ENCODE data around the gene CEP72. TPM values are rescaled to one million over a fixed set of nuclear protein-coding genes. Genes with fewer than 3 reads are reported as not detected.

CEP72 gene
- total and polyA plus RNA-seq, 2 donors (not counting 1 experiment from before 2014, with no cell fraction given), result 7.7 to 32.9 TPM

DNA sequence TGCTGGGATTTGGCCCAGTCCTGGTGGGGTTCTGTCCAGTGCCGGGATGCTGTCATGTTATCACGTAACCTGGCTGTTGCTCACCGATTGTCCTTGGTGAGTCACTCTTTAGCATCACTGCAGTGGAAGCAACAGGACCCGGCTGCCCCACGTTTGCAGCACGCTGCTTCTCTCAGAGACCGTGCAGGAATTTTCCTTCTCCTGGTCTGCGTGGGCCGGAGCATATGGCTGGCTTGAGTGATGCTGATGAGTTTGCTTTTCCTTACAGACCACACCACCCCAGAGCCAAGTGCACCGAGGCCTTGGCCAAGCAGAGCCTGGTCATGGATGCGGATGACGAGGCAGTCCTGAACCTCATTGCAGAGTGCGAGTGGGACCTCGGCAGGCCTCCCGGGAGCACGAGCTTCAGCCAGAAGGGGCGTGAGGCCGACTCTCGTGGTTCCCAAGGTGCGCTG lies 21.4 kb downstream of the CEP72 start:
- H2AFZ ChIP-seq (ENCODE audit: insufficient read depth, low read depth, low read length, poor library complexity, severe bottlenecking), result no peak overlapping the region
- H3K9me3 ChIP-seq (ENCODE audit: control extremely low read depth in 1 of 3, control insufficient read depth in 2 of 3, insufficient read depth in 1 of 3, low read length in 2 of 3), result peaks cover 0 to 11% (median 0%) of the 10 kb centered on the region in 3 donors
- H3K9ac ChIP-seq (ENCODE audit: low read length), result no peak overlapping the region
- H4K20me1 ChIP-seq (ENCODE audit: control insufficient read depth, insufficient read depth, low read length, poor library complexity, severe bottlenecking), result no peaks in the 10 kb centered on the region
- no peak overlapping the region for H3K27ac ChIP-seq (ENCODE audit: low read length in 2 of 2)
- H3K4me3 ChIP-seq (ENCODE audit: control extremely low read depth in 1 of 5, extremely low read depth in 1 of 5, insufficient read depth in 1 of 5, low read depth in 2 of 5, low read length in 4 of 5), result no peak overlapping the region
- no peaks in the 10 kb centered on the region for H3K9me3 Mint-ChIP-seq (ENCODE audit: insufficient read depth)
- no peak for ATAC-seq (ENCODE audit: low read depth)
- no peak overlapping the region for H3K4me2 ChIP-seq (replicated peaks; ENCODE audit: low read depth, low read length, poor library complexity, severe bottlenecking)
- no peaks in the 10 kb centered on the region for H3K27me3 Mint-ChIP-seq
- H3K79me2 ChIP-seq (ENCODE audit: control insufficient read depth, insufficient read depth, low read length), result no peaks in the 10 kb centered on the region
- H3K4me1 ChIP-seq (ENCODE audit: control insufficient read depth in 2 of 2, insufficient read depth in 2 of 2, low read length in 2 of 2), result no peaks in the 10 kb centered on the region
- WGBS (ENCODE audit: insufficient coverage), result 97% methylated on average over 15 of the region's 20 CpGs
- no peak overlapping the region for H3K27ac Mint-ChIP-seq
- no peak for DNase-seq
- intact Hi-C loops (cut with micrococcal nuclease), result no loop called here
- peaks cover 0 to 20% of the 10 kb centered on the region in 2 experiments for H3K36me3 ChIP-seq (replicated peaks in 1 of 2; ENCODE audit: control extremely low read depth in 1 of 2, control insufficient read depth in 1 of 2, extremely low read depth in 1 of 2, insufficient read depth in 2 of 2, low read length in 1 of 2)
- H3K4me1 Mint-ChIP-seq, result no peaks in the 10 kb centered on the region
- TF ChIP-seq, protein P1, sequence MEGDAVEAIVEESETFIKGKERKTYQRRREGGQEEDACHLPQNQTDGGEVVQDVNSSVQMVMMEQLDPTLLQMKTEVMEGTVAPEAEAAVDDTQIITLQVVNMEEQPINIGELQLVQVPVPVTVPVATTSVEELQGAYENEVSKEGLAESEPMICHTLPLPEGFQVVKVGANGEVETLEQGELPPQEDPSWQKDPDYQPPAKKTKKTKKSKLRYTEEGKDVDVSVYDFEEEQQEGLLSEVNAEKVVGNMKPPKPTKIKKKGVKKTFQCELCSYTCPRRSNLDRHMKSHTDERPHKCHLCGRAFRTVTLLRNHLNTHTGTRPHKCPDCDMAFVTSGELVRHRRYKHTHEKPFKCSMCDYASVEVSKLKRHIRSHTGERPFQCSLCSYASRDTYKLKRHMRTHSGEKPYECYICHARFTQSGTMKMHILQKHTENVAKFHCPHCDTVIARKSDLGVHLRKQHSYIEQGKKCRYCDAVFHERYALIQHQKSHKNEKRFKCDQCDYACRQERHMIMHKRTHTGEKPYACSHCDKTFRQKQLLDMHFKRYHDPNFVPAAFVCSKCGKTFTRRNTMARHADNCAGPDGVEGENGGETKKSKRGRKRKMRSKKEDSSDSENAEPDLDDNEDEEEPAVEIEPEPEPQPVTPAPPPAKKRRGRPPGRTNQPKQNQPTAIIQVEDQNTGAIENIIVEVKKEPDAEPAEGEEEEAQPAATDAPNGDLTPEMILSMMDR (IDR thresholded peaks at IDR 0.05), result no peak
- TF ChIP-seq EZH2 (IDR thresholded peaks at IDR 0.05; ENCODE audit: borderline replicate concordance, insufficient read depth, low read depth, low read length, poor library complexity, severe bottlenecking), result no peak
- CTCF ChIA-PET, result no interaction called here
- POLR2A ChIA-PET, result no interaction called here
- no peak overlapping the region for H3K4me3 Mint-ChIP-seq
- H3K27me3 ChIP-seq (replicated peaks in 1 of 4; ENCODE audit: control extremely low read depth in 1 of 4, control insufficient read depth in 3 of 4, insufficient read depth in 4 of 4, low read length in 3 of 4), result no peaks in the 10 kb centered on the region

DNA sequence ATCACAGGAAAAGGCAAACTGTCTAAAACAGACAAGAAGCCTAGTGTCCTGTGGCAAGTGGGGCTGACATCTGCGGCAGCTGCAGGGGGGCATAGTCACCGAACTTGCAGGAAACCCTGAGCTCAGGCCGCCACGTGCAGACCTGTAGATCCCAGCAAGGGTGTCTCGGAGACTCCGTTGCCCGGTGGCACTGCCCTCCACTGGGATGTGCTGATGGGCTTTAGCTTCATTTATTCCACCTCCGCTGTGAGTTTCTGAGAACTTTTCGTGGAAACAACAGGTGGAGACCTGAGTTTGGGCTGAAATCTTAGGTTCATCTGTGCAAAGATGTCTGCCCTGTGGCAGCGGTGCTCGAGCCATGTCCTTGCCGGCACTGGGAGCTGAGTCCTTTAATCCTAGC lies 22.1 kb downstream of the CEP72 start:
- no peak for TF ChIP-seq EZH2 (IDR thresholded peaks at IDR 0.05; ENCODE audit: borderline replicate concordance, insufficient read depth, low read depth, low read length, poor library complexity, severe bottlenecking)
- TF ChIP-seq, protein P1 (IDR thresholded peaks at IDR 0.05), result no peak
- no peak for ATAC-seq (ENCODE audit: low read depth)
- H2AFZ ChIP-seq (ENCODE audit: insufficient read depth, low read depth, low read length, poor library complexity, severe bottlenecking), result no peak overlapping the region
- ChIA-PET CTCF (no interaction called here), POLR2A (no interaction called here)
- over 99% methylated on average over 12 of the region's 12 CpGs for WGBS (ENCODE audit: insufficient coverage)
- no peak for DNase-seq
- peaks cover 0 to 11% (median 0%) of the 10 kb centered on the region in 3 donors for H3K9me3 ChIP-seq (ENCODE audit: control extremely low read depth in 1 of 3, control insufficient read depth in 2 of 3, insufficient read depth in 1 of 3, low read length in 2 of 3)
- no peak overlapping the region for H3K27ac ChIP-seq (ENCODE audit: low read length in 2 of 2)
- no peaks in the 10 kb centered on the region for H3K27me3 ChIP-seq (replicated peaks in 1 of 4; ENCODE audit: control extremely low read depth in 1 of 4, control insufficient read depth in 3 of 4, insufficient read depth in 4 of 4, low read length in 3 of 4)
- no peak overlapping the region for H3K4me3 Mint-ChIP-seq
- no peak overlapping the region for H3K4me3 ChIP-seq (ENCODE audit: control extremely low read depth in 1 of 5, extremely low read depth in 1 of 5, insufficient read depth in 1 of 5, low read depth in 2 of 5, low read length in 4 of 5)
- intact Hi-C loops (cut with micrococcal nuclease), result no loop called here
- H3K4me1 ChIP-seq (ENCODE audit: control insufficient read depth in 2 of 2, insufficient read depth in 2 of 2, low read length in 2 of 2), result no peaks in the 10 kb centered on the region
- no peaks in the 10 kb centered on the region for H4K20me1 ChIP-seq (ENCODE audit: control insufficient read depth, insufficient read depth, low read length, poor library complexity, severe bottlenecking)
- no peak overlapping the region for H3K4me2 ChIP-seq (replicated peaks; ENCODE audit: low read depth, low read length, poor library complexity, severe bottlenecking)
- H3K9ac ChIP-seq (ENCODE audit: low read length), result no peak overlapping the region
- no peaks in the 10 kb centered on the region for H3K27me3 Mint-ChIP-seq
- H3K36me3 ChIP-seq (replicated peaks in 1 of 2; ENCODE audit: control extremely low read depth in 1 of 2, control insufficient read depth in 1 of 2, extremely low read depth in 1 of 2, insufficient read depth in 2 of 2, low read length in 1 of 2), result peaks cover 0 to 23% of the 10 kb centered on the region in 2 experiments
- no peaks in the 10 kb centered on the region for H3K4me1 Mint-ChIP-seq
- no peaks in the 10 kb centered on the region for H3K9me3 Mint-ChIP-seq (ENCODE audit: insufficient read depth)
- no peaks in the 10 kb centered on the region for H3K79me2 ChIP-seq (ENCODE audit: control insufficient read depth, insufficient read depth, low read length)
- no peak overlapping the region for H3K27ac Mint-ChIP-seq

Data from B cell (primary cell).